Measurements from ENCODE around the gene MAZ. TPM values are rescaled to one million over a fixed set of nuclear protein-coding genes. Genes with fewer than 3 reads are reported as not detected.
A peak's percentile ranks its signal among the peaks of the same experiment; 100 is the strongest.
"Not testable (repeated sequence)": the region's sequence is repeated elsewhere in the genome, so short reads cannot be mapped to it uniquely, and the experiment has no call there.

Gene MAZ
- total RNA-seq, 4 donors from 2014 or later = 68.7 to 145 (median 96.4) TPM

DNA sequence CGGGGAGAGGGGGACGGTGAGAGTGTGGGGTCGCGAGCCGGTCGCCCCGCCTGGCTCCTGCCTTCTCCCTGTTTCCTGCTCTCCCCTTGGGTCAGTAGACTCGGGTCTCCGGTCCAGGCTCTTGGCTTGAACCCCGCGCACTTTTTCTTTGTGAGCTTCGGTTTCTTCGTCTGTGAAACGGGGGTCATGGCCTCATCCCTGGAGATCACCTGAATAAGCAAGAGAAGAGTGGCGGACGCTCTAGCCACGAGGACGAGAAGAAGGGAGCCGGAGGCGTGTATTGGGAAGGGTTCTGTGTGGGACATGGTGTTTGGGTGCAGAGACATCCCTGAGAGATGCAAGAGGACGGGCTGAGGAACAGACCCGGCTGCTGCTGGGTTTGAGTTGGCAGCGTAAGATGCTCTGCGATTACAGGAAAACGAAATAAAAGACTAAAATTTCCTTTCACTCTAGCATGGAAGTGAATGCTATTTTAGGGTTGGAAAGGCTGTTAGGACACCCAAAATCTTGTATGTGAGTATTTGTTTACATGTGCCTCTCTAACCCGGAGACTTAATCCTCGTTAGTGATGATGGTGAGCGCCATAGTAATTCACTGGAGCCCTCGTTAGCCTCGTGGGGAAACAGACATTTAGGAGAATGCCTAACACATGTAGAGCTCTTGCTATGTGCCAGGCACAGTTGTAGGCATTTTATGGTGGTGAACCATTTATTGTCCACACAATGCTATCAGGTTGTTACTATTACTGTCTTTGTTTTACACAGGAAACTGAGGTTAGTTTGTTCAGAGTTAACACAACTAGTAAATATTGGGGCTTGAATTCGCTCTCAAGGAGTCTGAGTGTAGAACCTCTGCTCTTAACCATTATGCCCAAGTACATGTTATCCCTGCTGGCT, 15.1 kb upstream of the MAZ start:
- Histone ChIP-seq H3K27me3 (no peaks in the 10 kb centered on the region), H3K27ac (peak overlapping the region; percentile 60 to 95 (median 75)), H3K4me3 (peak overlapping the region; percentile 79 to 95 (median 92)), H3K4me1 (peaks cover 18 to 23% of the 10 kb centered on the region in 2 donors), H3K9me3 (no peaks in the 10 kb centered on the region), H3K36me3 (no peaks in the 10 kb centered on the region)
- in situ Hi-C loops (cut with MboI; ENCODE audit: low sequenced_read_pairs in 4 of 4) (no loop called here), intact Hi-C loops (cut with DNase I; ENCODE audit: low total_unique reads) (loop anchor here (1.0 to 10.0 kb wide), 7 partner anchors 14 to 1924 kb away; partner anchors contain the start of genes CDIPT, INO80E, KCTD13 and PAGR1)
- no peak for DNase-seq
- TF ChIP-seq POLR2A (IDR thresholded peaks at IDR 0.05) (no peak), CTCF (IDR thresholded peaks at IDR 0.05 in 4 of 5, conservative IDR thresholded peaks at IDR 0.05 in 1 of 5) (no peak)
- ATAC-seq = no peak

GRCh38 chr16:29791845-29792807, 14.2 kb upstream of the MAZ start:
- peak overlapping the region in 1 of 4 donors; percentile 93 for H3K4me3 ChIP-seq
- intact Hi-C loops (cut with DNase I; ENCODE audit: low total_unique reads) = loop anchor here (2.0 to 10.0 kb wide), 3 partner anchors 71 to 1923 kb away; partner anchors contain the start of genes CDIPT and KCTD13
- ATAC-seq (no peak), DNase-seq (no peak)
- no peak for TF ChIP-seq CTCF (IDR thresholded peaks at IDR 0.05 in 4 of 5, conservative IDR thresholded peaks at IDR 0.05 in 1 of 5)
- no peak for TF ChIP-seq POLR2A (IDR thresholded peaks at IDR 0.05)
- no peak overlapping the region for H3K27ac ChIP-seq
- H3K4me1 ChIP-seq = peaks cover 18 to 23% of the 10 kb centered on the region in 2 donors
- peaks cover 0 to 4% of the 10 kb centered on the region in 2 donors for H3K36me3 ChIP-seq
- no peaks in the 10 kb centered on the region for H3K27me3 ChIP-seq
- in situ Hi-C loops (cut with MboI; ENCODE audit: low sequenced_read_pairs in 4 of 4) = no loop called here
- no peaks in the 10 kb centered on the region for H3K9me3 ChIP-seq

GRCh38 chr16:29793153-29793552, 13.2 kb upstream of the MAZ start:
- ATAC-seq = not testable (repeated sequence)

GRCh38 chr16:29794231-29794710, 12.1 kb upstream of the MAZ start:
- Histone ChIP-seq H3K9me3 (no peaks in the 10 kb centered on the region), H3K27me3 (no peaks in the 10 kb centered on the region), H3K36me3 (peaks cover 0 to 22% of the 10 kb centered on the region in 2 donors), H3K27ac (no peak overlapping the region), H3K4me3 (no peak overlapping the region), H3K4me1 (peaks cover 18 to 23% of the 10 kb centered on the region in 2 donors)
- TF ChIP-seq CTCF (IDR thresholded peaks at IDR 0.05 in 4 of 5, conservative IDR thresholded peaks at IDR 0.05 in 1 of 5) = no peak
- TF ChIP-seq POLR2A (IDR thresholded peaks at IDR 0.05) = no peak
- intact Hi-C loops (cut with DNase I; ENCODE audit: low total_unique reads) = loop anchor here (5.0 to 10.0 kb wide), 2 partner anchors 133 to 1921 kb away; partner anchors contain the start of gene KCTD13
- ATAC-seq (no peak), DNase-seq (no peak)
- in situ Hi-C loops (cut with MboI; ENCODE audit: low sequenced_read_pairs in 4 of 4) = no loop called here

More at GRCh38 chr16:29793153-29793552, 13.2 kb upstream of the MAZ start:
- Histone ChIP-seq H3K36me3 (peaks cover 0 to 11% of the 10 kb centered on the region in 2 donors), H3K4me1 (peaks cover 18 to 23% of the 10 kb centered on the region in 2 donors)
- H3K27ac ChIP-seq; H3K9me3 ChIP-seq; H3K4me3 ChIP-seq; in situ Hi-C loops (cut with MboI; ENCODE audit: low sequenced_read_pairs in 4 of 4); DNase-seq; H3K27me3 ChIP-seq: not testable (repeated sequence)
- intact Hi-C loops (cut with DNase I; ENCODE audit: low total_unique reads) = loop anchor here (5.0 to 10.0 kb wide), 2 partner anchors 134 to 1922 kb away; partner anchors contain the start of gene KCTD13

Data from gastrocnemius medialis (tissue), 4 donors.